Measurements from ENCODE around the gene KNCN.

The KNCN gene

DNA sequence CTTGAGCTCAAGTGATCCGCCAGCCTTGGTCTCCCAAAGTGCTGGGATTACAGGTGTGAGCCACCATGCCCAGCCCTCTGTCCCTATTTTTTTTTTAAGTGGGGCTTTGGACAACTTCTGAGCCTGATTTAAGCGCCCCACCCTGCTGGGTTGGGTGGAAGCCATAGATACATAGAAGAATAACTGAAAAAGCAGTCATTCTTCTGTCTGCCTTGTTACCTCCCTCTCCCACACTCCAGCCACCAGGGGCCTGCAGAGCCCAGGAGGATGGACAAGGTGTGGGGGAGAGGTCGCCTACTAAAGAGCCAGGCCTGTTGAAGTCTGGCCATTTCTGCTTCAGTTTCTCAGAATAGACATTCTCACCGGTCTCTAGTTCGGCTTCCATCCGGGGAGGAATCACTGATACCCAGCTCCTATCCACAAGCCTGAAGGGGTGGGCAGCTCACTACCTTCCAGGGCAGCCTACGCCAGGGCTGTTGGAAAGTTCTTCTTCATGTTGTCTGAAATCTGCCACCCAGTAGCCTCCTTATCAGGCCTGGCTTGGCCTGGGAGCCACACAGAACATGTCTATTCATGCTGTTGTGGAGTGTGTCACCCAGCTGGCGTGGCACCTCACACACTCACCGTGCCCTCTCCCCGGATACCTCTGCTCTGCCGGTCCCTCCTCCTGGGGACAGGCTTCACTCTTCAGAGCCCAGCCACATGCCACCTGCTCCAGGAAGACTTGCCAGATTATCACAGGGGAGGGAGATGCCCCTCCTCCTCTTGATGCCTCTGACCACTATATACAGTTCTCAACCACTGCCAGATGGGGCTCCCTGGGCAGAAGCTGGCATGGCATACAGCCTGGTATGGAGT is 27.7 kb downstream of the KNCN start:
- no peak for DNase-seq (ENCODE audit: low read depth)

DNA sequence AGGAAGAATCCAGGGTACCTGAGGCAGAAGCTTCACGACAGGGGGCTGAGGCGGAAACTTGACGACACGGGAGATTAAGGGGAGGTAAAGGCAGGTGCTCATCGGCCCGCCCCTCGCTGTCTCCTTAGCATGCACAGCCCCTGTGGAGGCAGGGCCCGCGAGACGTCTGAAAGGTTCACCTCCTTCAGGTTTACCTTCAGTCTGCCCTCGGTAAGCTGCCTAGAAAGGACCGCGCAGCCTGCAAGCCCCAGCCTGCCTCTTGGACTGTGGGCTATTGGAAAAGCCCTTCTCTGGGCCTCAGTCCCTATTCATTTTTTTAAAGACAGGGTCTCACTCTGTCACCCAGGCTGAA is 28.5 kb downstream of the KNCN start:
- DNase-seq (ENCODE audit: low read depth), result no peak

DNA sequence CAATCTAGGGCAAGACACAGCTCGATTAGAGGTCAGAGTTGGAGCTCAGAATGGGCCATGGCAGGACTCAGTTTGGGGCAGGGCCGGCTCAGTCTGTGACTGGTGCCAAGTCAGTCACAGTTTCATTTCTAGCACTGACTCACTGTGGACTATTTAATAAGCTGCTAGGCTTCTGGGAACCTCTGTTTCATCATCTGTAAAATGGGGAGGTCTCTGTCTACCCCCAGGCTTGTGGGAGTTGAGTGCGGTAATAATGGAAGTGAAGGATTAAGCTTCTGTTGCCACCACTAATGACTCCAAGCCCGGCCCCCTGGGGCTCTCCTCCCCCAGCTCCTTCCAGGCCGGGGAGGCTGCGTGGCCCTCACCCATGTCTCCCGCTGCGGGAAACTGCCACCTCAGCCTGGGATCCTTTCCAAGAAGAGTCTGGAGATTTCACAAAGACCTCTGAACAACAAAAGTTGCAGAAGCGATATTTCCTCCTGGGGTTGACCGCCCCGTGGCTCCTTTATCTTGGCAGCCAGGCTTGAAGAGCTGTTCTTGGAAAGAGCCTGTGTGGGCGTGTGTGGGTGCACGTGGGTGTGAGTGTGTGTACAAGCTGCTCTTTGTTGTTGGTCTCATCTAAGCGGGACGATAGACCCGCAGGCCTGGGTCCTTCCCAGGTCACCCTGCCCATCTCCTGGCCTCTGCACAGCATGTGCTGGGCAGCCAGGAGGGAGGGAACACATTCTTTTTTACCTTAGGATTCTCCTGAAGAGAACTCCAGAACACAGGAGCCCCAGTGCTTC is 29.1 kb downstream of the KNCN start:
- no peak for DNase-seq (ENCODE audit: low read depth)

DNA sequence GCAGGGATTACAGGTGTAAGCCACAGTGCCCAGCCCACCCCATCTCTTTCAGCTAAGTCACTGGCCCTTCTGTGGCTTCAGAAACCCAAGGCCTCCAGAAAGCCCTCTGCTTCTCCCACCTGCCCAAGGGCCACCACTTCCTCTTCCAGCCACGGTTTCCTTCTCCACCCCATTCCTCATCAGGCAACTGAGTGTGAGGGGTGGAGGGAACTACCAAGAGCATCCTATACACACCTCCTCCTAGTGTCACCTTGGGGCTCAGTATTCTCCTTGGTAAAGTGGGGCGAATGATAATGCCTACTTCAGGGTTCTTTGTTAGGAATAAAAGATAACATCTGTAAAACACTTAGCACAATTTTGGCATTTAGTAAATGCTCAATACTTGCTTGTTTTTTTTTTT is 30.0 kb downstream of the KNCN start:
- no peak for DNase-seq (ENCODE audit: low read depth)

DNA sequence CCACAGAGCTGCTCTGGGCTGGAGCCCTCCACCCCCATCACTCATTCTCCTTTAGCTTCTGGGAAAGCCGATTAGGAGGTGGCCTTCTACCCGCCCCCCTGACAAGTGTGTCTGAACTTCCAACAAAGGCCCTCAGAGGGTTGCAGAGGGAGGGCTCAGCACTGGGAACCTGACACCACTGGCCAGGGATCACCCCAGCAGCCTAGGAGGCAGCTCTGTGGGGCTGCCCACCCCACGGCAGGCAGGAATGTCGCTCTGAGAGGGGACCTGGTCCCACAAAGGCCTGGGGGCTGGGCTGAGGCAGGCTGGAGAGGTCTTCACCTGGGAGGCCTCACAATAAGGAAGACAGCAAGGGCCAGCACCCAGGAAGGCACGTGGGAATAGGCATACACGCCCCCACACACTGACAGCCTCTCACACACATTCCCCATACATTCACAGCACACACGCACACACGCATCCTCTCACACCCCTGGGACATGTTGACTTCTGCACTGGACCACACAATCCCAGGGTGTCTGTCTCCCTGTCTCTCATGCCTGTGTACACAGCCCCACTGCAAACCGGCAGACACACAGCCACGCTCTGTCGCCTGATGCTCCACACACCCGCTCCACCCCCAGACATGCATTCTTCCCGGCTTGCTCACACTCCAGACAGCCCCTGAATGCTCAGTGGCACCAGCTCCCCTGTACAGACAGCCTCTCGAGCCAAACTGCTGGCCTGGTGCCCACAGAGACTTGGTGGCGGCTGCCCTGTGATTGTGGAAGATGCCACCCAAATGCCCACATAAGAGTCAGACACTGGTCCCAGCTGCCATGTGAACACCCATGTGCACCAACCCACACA is 31.2 kb downstream of the KNCN start:
- no peak for DNase-seq (ENCODE audit: low read depth)

DNA sequence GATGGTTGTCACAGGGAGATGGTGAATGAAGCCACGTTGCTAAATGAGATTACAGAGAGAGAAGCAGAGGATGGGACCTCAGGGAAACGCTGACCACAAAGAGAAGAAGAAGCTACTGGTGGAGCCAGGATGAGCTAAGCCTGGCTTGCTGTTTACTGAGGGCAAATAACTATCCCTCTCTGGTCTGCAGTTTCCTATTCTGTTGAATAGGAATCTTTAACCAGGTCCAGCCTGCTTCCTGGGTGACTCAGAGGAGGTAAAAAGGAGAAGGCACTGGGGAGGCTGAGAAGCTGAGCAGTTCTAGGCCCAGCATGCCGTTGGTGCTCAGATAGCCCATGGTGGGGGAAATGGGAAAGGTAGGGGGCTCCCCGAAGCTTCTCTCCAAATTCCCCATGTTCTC is 32.2 kb downstream of the KNCN start:
- DNase-seq (ENCODE audit: low read depth), result no peak

DNA sequence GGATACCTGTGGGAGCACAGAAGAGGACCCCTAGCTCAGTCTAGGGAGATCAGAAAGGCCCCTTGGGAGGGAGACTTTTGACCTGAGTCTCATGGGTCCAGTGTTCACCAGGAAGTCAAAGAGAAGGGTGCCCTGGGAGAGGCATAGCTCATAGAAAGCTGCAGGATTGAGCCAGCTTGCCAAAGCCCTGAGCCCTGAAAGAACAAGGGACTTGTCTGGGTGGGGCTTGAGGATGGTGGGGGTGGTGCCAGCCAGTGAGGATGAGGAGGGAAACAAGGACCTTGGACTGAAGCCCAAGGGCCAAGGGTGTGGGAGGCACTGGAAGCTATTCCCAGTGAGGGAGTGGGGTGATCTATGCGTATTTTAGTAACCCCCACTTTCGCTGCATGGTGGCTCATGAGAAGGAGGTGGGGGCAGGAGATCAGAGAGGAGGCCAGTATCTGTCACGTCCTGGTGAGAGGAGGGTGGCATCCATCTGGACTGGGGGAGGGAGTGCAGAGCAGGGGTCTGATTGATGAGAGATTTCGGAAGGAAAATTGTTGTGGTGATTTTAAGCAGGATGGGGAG is 33.4 kb downstream of the KNCN start:
- no peak for DNase-seq (ENCODE audit: low read depth)

DNA sequence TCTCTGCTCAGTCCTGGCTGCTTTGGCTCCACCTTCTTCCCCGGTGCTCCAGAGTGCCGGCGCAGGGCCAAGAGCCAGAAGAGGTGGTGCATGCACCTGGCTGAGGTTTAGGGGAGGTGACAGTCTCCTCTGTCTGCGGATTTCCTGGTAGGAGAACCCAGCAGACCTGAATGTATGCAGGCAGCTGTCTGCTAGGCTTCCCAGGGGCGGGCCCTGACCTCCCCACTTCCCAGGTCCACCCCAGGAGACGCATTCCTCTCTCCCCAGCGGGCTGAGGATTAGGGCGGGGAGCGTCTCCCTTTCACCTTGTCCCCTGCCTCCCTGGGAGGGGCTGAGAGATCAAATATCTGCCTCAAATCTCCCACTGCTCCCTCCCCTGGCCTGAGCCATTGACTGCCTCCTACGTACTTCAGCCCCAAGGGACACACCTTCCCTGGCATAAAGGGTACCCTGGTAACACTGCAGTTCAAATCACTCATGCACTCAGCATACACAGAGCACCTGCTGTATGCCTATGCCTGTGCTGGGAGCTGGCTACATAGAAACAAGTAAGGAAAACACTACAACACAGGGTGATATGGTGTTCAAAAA is 34.3 kb downstream of the KNCN start:
- no peak for DNase-seq (ENCODE audit: low read depth)

DNA sequence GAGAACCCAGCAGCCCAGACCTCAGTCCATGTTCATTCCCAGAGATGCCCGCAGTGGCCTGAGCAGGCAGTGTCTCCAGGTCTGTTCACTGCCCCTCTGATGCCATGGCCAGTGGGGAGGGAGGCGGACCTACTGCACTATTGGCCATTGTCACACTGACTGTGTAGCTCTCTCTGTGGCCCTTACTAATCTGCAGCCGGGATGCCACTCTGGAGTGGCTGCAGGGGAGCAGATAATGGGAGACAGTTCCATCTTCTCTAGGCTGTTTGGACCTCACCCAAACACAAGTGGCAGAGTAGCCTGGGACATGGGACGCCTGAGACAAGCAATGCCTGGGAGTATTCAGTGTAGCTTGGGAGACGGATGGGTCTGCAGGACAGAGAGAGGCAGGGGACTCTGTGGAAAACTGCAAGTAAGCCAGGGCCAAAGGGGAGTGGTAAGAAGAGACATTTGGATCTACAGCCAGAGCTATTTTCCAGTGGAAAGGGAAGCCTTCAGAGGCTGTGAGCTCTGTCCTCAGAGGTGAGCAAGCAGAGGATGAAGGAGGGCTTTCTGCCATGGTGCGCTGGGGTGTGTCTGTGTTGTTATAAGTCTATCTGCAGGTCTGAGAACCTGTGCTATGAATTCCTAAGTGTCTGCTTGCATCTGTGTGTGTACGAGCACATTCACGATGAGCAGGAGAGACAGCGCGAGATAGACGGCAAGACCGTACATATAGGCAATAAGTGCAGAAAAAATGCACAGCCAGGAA is 35.1 kb downstream of the KNCN start:
- DNase-seq (ENCODE audit: low read depth), result no peak

DNA sequence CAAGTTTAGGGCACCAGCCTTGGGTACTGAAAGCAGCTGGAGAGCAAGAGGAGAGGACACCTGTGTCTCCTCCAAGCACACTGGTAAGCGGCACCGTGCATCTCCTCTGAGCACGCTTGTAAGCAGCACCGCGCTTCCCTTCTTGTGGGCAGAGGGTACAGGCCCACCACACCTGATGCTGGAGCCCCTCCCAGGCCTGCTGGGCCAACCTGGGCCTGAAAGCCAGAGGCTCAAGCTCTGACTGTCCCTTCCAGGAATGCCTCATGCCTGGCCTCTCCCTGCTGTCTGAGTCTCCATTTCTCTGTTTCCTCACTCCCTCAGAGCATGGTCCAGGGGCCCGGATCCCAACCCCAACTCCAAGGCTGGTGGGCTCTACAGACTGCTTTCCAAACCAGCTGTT is 35.9 kb downstream of the KNCN start:
- DNase-seq (ENCODE audit: low read depth), result no peak

DNA sequence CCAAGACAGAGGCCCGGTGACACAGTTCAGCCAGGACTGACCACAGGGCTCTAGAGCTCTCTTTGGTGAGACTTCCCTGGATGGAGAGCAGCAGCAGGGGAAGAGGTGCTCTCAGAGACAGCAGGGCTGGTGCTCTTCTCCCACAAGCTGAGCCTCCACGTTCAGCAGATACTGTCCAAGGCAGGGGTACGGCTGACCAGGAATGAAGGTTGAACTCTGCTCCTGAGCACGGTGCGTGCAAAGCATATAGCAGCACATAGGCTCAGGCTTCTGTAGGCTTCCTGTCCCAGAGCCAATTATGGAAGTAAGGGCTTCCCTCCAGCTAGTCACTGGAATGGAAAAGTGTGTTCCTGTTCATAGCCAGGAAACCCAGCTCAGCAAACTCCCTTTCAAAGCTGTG is 37.9 kb downstream of the KNCN start:
- DNase-seq (ENCODE audit: low read depth), result no peak

DNA sequence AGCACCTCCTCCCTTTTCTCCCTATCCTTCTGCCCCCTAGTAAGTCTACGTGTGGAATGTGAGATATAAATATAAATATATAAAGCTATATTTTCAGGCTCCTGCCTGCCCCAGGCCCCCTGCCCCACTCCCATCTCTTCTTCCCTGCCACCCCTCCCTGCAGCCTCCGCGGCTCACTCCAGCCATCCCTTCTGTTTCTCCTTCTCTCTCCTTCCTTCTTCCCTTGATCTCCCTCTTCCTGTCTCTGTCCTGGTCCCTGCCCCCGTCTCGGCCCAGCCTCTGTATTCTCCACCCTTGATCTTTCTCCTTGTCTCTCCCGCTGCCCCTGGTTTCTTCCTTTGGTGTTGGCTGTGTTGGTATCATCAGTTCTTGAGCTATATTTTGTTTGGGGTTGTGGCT is 38.7 kb downstream of the KNCN start:
- DNase-seq (ENCODE audit: low read depth), result no peak

DNA sequence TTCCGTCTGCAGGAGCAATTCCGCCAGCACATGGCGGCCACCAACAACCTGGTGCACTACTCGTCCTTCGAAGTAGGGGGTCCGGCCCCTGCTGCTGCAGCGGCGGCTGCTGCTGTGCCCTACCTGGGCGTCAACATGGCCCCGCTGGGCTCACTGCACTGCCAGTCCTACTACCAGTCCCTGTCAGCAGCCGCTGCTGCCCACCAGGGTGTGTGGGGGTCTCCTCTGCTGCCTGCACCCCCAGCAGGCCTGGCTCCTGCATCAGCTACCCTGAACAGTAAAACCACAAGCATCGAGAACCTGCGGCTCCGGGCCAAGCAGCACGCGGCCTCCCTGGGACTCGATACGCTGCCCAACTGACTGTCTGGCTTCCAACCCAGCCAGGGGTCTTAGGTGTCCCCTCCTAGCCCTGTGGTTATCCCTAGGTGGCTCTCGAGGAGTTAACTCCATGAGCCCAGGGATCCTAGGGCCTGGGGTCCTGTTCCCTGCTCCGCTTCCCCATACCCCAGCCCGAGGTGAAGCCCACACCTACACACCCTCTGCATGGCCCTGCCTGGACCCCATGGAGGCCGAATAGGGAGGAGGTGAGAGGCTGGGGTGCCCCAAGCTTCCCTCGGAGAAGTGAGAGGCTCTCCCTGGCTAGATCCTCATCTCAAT is 39.2 kb downstream of the KNCN start:
- DNase-seq (ENCODE audit: low read depth), result no peak

DNA sequence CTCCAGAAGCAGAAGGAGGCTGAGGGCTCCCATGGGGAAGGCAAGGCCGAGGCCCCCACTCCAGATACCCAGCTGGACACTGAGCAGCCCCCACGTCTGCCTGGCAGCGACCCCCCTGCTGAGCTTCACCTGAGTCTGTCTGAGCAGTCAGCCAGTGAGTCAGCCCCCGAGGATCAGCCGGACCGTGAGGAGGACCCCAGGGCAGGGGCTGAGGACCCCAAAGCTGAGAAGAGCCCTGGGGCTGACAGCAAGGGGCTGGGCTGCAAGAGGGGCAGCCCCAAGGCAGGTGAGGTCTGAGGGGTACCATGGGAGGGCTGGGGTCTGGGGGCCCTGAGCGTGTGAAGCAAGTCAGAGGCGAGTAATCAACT is 40.5 kb downstream of the KNCN start:
- DNase-seq (ENCODE audit: low read depth), result no peak

DNA sequence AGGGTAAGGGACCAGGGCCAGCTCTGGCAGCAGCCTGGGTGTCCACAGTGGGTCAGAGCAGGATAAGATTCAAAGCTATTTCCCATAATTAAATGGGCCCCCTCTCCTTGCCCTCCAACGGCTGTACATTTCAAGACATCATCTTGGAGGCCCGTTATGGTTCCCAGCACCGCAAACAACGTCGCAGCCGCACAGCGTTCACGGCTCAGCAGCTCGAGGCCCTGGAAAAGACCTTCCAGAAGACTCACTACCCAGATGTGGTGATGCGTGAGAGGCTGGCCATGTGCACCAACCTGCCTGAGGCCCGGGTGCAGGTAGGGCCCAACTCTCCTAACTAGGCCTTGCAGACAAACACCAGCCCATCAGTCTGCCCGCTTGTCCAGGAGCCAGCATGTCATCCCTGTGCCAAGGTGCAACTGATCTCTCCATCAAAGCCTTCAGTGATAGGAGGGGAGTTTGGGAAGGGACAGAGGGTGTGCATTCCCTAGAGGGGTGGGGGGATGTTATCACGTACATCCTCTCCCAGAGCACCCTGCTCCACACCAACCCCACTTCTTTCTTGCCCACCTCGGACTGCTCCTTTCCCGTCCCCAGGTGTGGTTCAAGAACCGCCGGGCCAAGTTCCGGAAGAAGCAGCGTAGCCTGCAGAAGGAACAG is 41.0 kb downstream of the KNCN start:
- no peak for DNase-seq (ENCODE audit: low read depth)

DNA sequence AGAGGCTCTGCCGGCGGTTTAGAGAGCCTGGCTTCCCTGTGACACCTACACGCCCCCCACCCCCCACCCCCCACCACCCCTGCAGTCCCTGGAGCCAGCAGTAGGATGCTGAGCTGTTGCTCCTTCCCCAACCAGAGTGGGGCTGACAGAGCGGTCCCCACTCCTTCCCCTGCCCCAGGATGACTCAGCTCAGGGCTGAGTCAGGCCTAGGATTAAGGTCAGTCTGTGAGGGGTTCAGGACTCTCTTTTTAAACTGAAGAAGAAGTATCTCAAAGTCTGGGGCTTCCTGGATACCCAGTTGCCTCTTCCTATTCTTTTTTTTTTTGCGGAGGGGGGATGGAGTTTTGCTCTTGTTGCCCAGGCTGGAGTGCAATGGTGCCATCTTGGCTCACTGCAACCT is 42.7 kb downstream of the KNCN start:
- DNase-seq (ENCODE audit: low read depth), result no peak

DNA sequence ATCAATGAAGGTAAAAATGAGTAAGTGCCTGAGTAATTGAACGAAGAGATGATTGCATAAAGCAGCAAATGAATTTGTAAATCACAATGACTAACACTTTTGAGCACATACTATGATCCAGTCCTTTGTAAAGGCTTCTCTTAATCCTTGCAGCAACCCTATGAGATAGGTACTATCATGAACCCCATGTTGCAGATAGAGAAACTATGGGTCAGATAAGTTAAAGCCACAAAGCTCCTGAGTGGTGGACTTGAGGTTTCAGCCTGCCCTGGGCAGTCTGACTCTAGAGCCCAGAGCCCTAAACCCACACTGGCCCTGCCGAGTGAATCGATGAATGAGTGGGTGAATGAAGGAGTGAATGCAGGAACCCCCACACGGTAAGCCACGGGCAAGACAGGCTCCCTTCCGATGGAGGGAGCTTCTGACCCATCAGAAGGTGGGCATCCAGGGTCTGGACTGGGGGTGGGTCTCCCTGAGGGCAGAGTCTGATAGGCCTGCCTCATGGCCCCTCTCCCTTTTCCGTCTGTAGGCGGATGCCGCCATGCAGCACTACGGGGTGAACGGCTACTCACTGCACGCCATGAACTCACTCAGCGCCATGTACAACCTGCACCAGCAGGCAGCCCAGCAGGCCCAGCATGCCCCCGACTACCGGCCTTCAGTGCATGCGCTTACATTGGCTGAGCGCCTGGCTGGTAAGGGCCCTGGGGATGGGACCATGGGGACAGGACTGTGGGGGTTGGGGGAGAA is 44.8 kb downstream of the KNCN start:
- no peak for DNase-seq (ENCODE audit: low read depth)

DNA sequence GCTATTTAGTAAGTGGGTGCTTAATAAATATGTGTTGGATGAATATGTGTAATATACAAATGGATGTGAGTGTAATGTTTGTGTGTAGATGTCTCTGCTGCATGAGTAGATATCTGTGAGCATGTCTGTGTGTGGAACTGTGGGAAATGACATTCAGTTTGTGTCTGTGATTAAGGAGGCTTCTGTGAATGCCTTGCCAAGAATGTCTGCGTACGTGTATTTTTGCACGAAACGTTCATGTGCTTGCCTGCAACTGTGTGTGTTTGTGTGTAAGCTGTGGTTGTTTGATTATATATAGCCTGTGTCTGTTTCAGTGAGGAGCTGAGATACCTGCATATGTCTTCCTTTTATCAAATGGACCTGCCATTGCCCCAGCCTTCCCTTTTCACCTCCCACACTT is 48.0 kb downstream of the KNCN start:
- DNase-seq (ENCODE audit: low read depth), result no peak

DNA sequence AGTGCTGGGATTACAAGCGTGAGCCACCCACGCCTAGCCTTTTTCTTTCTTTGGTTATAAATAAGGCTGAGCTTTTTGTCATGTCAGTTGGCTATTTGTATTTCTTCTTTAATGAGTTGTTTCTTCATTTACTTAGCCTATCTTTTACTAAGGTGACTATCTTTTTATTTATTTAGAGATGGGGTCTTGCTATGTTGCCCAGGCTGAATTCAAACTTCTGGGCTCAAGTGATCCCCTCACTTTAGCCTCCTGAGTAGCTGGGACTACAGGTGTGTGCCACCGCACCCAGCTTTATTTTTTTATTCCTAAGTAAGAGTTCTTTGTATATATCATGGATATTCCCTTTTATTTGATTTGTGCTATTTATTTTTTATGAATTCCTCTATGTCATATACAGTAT is 49.9 kb downstream of the KNCN start:
- no peak for DNase-seq (ENCODE audit: low read depth)

DNA sequence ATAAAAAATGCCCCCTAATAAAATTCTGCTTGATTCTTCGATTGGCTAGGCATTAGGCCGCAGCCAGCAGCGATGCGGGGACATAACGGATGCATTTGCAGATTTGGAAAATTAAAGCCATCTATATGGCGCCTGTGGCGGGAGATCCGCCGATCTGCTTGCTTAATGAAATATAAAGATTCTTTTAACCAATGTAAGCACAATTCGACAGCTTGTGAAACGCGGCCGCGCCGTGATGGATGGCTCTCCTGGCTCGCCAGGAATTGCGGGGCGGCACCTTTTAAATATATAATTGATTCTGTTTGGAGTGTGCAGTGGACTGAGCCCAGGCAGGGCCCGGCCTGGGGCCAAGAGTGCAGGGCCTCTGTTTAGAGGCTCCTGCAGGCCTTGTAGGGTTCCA is 53.8 kb downstream of the KNCN start:
- no peak for DNase-seq (ENCODE audit: low read depth)
